GM21786 (cell line): Measurements from ENCODE around the gene GGA2.
"Not testable (repeated sequence)": the region's sequence is repeated elsewhere in the genome, so short reads cannot be mapped to it uniquely, and the experiment has no call there.

Experiments used
- ATAC-seq: cut with Tn5 transposase; IDR thresholded peaks from one replicate; pipeline ENCODE4 v1.9.1; 2021; ENCODE audit not compliant: unreplicated experiment

Gene GGA2

DNA sequence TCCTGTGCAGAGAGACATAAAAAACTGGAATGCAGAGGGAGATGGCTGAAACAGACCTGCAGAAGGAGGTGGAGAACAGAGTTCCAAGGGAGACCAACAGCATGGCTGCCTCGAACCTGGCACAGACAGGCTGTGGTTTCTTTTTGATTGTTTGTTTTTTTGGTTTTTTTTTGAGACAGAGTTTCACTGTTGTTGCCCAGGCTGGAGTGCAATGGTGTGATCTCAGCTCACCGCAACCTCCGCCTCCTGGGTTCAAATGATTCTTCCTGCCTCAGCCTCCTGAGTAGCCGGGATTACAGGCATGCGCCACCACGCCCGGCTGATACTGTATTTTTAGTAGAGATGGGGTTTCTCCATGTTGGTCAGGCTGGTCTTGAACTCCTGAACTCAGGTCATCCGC, 26.8 kb downstream of the GGA2 start:
- ATAC-seq: not testable (repeated sequence)

GRCh38 chr16:23482778-23483177, 27.5 kb downstream of the GGA2 start:
- no peak for ATAC-seq

GRCh38 chr16:23480257-23480656, 30.0 kb downstream of the GGA2 start:
- no peak for ATAC-seq

DNA sequence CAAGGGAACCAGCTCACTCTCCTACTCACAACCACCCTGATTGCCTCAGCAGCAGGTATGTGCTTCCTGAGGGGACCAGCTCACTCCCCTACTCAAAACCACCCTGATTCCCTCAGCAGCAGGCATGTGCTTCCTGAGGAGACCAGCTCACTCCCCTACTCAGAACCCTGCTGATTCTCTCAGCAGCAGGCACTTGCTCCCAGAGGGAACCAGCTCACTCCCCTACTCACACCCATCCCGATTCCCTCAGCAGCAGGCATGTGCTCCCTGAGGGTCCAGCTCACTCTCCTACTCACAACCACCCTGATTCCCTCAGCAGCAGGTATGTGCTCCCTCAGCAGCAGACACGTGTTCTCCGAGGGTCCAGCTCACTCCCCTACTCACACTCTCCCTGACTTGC, 31.2 kb downstream of the GGA2 start:
- no peak for ATAC-seq

DNA sequence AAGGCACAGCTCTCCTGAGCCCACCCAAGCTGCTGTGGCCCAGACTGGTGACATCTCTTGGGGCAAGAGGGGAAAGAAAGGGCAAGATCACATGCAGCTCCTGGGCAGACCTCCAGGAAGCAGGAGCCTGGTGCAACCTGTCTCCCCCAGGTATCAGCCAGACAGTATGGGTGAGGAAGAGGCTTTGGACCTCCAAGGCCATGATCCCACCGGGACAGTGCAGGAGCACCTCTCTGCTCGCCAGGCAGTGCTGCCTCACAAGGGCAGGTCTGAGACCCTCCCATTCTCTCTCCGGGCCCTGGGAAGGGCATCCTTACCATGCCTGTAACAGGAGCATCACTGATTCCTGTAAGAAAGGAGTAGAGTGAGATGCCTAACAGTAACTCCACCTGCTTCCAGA, 31.7 kb downstream of the GGA2 start:
- ATAC-seq: no peak

GRCh38 chr16:23476289-23476688, 34.0 kb downstream of the GGA2 start:
- ATAC-seq: no peak

- no peak for ATAC-seq
These were observed 40.5 kb downstream of the GGA2 start for GRCh38 chr16:23469814-23470213.

- ATAC-seq: no peak
These were observed 44.0 kb downstream of the GGA2 start for GRCh38 chr16:23466162-23466885.

GRCh38 chr16:23465179-23465578, 45.1 kb downstream of the GGA2 start:
- ATAC-seq: no peak

DNA sequence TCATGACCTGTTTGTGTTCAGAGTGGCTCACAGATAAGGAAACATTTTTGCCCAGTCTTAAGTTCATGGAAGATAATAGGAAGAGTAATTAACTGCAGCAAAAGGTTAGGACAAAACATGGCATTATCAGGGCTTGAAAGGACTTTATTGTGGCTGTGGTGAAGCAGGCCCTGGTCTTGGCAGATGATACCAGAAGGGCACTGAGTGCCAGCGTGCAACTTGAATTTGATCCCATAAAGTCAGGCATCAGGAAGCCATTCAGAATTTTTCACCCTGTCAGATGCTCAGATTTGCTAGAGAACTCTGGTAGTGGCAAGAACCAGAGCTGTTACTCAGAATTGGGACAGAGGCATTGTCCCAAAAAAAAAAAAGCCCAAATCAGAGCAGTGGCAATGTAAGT, 46.1 kb downstream of the GGA2 start:
- no peak for ATAC-seq

DNA sequence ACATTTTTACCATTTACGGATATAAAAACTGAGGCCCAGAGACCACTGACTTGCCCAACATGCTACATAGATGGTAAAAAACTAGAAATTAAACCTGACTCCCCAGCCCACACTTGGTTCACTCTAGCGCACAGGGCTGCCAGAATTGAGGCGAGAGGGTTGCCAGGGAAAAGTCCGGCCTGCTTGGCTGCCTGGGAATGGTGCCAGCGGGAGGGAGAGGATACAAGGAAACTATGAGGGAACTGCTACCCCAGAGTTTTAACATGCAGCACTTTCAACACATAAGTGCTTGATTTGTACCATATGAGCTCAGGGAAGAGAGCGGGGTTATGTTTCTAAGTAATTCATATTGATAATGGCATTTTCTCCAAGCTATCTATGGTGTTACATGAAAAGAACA, 47.3 kb downstream of the GGA2 start:
- not testable (repeated sequence) for ATAC-seq

- ATAC-seq: no peak
These were observed 56.8 kb downstream of the GGA2 start for GRCh38 chr16:23453338-23454052.

DNA sequence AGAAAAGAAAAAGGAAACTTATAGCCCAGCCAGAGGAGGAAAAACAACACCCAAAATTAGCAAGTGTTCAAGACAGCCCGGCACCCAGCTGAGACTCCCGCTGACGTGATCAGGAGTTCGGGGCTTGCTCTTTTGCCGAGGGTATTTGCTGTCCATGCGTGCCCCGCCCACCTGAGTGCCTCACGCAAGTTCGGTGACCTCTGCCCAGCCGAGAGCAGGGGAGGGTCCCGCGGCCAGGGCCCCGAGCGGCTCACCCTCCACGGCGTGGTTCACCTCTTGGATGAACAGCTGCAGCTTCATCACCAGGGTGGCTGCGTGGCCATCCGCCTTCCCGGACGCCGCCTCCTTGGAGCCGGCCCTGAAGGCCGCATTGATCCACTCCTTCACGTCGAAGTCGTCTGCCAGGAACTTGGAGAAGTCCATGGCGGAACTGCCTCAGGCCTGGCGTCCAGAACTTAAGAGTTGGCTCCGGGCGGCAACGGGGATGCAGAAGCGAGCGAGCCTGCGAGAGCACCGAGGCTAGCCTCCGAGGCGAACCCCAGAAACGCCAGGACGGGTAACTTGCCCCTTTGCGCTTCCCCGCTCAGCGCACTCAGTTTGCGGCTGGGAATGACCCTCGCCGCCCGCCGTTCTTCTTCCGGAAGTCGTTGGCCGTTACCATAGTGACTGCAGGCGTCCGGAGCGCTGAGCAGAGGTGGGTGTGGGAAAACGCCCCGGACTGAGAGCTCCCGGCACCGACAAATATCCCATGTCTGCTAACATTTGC, 57.5 kb downstream of the GGA2 start, which contains the start of gene COG7:
Gene COG7 (minus strand): TSS at position 618 of the 766 bp plus-strand sequence. CDS start 195 bp downstream, at position 423.
- peak; percentile 76 for ATAC-seq

DNA sequence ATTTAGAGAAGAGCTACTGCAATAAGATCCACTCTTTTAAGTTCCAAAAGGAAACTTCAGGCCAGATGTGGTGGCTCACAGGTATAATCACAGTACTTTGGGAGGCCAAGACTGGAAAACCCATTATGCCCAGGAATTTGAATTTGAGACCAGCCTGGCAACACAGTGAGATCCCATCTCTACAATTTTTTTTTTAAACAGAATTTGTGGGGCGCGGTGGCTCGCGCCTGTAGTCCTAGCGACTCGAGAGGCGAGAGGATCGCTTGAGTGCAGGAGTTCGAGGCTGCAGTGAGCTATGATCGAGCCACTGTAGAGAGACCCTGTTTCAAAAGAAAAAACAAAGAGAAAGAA, 58.1 kb downstream of the GGA2 start:
- ATAC-seq: no peak

GRCh38 chr16:23448392-23448791, 61.9 kb downstream of the GGA2 start:
- no peak for ATAC-seq

DNA sequence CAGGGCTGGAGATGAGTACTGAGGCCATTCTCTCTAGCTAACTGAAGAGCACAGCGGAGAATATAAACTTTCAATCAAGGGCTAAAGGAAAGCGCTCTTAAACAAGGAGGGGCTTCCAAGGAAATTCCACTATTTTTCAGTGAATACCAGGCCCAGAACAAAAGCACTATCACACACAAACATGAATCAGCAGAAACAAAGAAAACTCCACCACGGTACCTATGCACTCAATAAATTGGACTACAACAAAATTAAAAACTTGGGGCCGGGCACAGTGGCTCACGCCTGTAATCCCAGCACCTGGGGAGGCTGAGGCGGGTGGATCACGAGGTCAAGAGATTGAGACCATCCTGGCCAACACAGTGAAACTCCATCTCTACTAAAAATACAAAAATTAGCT, 72.8 kb downstream of the GGA2 start:
- ATAC-seq: not testable (repeated sequence)

DNA sequence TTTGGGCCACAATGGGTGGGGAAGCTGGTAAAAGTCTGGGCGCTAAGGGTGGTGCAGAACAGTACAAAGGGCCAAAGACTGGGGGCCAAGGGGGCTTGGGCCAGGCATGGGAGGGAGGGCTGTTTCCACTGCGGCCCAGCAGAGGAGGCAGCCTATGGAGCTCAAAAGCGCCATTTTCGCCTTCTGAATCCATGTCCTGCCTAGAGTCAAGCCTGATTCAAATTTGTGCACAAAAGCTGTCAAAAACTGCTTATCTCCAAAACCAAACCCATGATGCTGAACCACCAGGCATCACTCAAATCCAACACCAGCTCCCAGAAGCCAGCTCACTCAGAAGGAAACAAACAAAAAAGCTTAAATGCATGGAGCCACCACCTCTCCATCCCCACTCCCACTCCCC, 73.3 kb downstream of the GGA2 start:
- no peak for ATAC-seq

- peak; percentile 52 for ATAC-seq
These were observed 74.8 kb downstream of the GGA2 start for GRCh38 chr16:23435500-23435899.

DNA sequence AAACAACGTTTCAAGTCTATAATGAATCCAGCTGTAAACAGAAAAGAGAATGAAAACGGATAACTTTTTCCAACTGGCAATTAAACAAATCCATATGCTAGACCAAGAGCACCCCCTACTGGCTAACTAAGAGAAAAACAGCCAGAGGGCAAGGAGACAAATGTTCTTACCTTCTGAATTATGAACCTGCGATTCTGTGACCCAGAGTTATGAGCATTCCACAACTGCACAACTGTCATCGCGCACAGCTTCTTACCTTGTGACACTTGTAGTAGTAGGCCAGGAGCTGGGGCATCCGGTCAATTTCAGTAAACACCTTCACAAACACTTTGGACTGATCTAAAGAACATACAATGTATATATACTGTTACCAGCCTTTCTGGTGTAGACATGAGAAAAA, 75.9 kb downstream of the GGA2 start:
- ATAC-seq: no peak

GRCh38 chr16:23433261-23433920, 76.9 kb downstream of the GGA2 start:
- no peak for ATAC-seq
